Measurements from ENCODE around the gene DEPDC7.
A peak's percentile ranks its signal among the peaks of the same experiment; 100 is the strongest.

Gene DEPDC7

GRCh38 chr11:33060271-33060670, 44.6 kb downstream of the DEPDC7 start:
- no peak for DNase-seq (ENCODE audit: low read depth in 2 of 2)

- DNase-seq (ENCODE audit: low read depth in 2 of 2): no peak
These were observed 46.5 kb downstream of the DEPDC7 start for GRCh38 chr11:33062137-33062536.

- DNase-seq (ENCODE audit: low read depth in 2 of 2): no peak
These were observed 47.7 kb downstream of the DEPDC7 start for GRCh38 chr11:33063326-33063881.

GRCh38 chr11:33064033-33064825, 48.6 kb downstream of the DEPDC7 start:
- DNase-seq (ENCODE audit: low read depth in 2 of 2): no peak

GRCh38 chr11:33064866-33065265, 49.2 kb downstream of the DEPDC7 start:
- DNase-seq (ENCODE audit: low read depth in 2 of 2): no peak

GRCh38 chr11:33065445-33066178, 49.9 kb downstream of the DEPDC7 start:
- DNase-seq (ENCODE audit: low read depth in 2 of 2): peak; percentile 58 to 60

GRCh38 chr11:33067294-33067693, 51.6 kb downstream of the DEPDC7 start:
- DNase-seq (ENCODE audit: low read depth in 2 of 2): no peak

- DNase-seq (ENCODE audit: low read depth in 2 of 2): no peak
These were observed 53.1 kb downstream of the DEPDC7 start for GRCh38 chr11:33068611-33069340.

GRCh38 chr11:33072465-33072864, 56.8 kb downstream of the DEPDC7 start:
- no peak for DNase-seq (ENCODE audit: low read depth in 2 of 2)
